Endodermal cell (in vitro differentiated cells): Measurements from ENCODE around the gene DNAJC1. TPM values are rescaled to one million over a fixed set of nuclear protein-coding genes. Genes with fewer than 3 reads are reported as not detected.

Experiments used
- DNase-seq: peaks from one replicate; pipeline ENCODE4 v3.0.0-alpha.2; 2017
- H3K27ac ChIP-seq: 2 replicates; pipeline ENCODE4 v1.5.1; 2013; ENCODE audit warnings: mild to moderate bottlenecking, low read depth, low read length, moderate library complexity
- H3K27me3 ChIP-seq: 2 replicates; pipeline ENCODE4 v1.6.1; 2013; ENCODE audit warnings: mild to moderate bottlenecking, low read length, moderate library complexity; ENCODE audit not compliant: insufficient read depth, control insufficient read depth, poor library complexity, severe bottlenecking
- H3K36me3 ChIP-seq: 2 replicates; pipeline ENCODE4 v1.7.0; 2013; ENCODE audit warnings: mild to moderate bottlenecking, low read length, moderate library complexity; ENCODE audit not compliant: control insufficient read depth, insufficient read depth
- H3K4me1 ChIP-seq: one replicate; pipeline ENCODE4 v1.7.0; 2013; ENCODE audit warnings: low read length; ENCODE audit not compliant: control insufficient read depth, insufficient read depth
- H3K4me3 ChIP-seq: 2 replicates; pipeline ENCODE4 v1.5.1; 2013; ENCODE audit warnings: mild to moderate bottlenecking, low read length, moderate library complexity
- H3K9ac ChIP-seq: 2 replicates; pipeline ENCODE4 v1.6.1; 2013; ENCODE audit warnings: mild to moderate bottlenecking, low read length, moderate library complexity; ENCODE audit not compliant: poor library complexity, severe bottlenecking; ENCODE audit errors: extremely low read depth
- H3K9me3 ChIP-seq: 2 replicates; pipeline ENCODE4 v1.6.1; 2013; ENCODE audit warnings: mild to moderate bottlenecking, low read length, moderate library complexity; ENCODE audit not compliant: control insufficient read depth
- H3K27ac Mint-ChIP-seq: 2 replicates; pipeline ENCODE4 v1.8.0; 2020; ENCODE audit warnings: mixed read lengths
- H3K27me3 Mint-ChIP-seq: 2 replicates; pipeline ENCODE4 v1.8.0; 2021; ENCODE audit warnings: mild to moderate bottlenecking, mixed read lengths; ENCODE audit not compliant: insufficient read depth
- H3K36me3 Mint-ChIP-seq: 2 replicates; pipeline ENCODE4 v1.8.0; 2020; ENCODE audit warnings: low read depth, mixed read lengths
- H3K4me1 Mint-ChIP-seq: 2 replicates; pipeline ENCODE4 v1.8.0; 2020; ENCODE audit warnings: mixed read lengths
- H3K4me3 Mint-ChIP-seq: 2 replicates; pipeline ENCODE4 v1.8.0; 2020; ENCODE audit warnings: mild to moderate bottlenecking, moderate library complexity, mixed read lengths
- H3K9me3 Mint-ChIP-seq: 2 replicates; pipeline ENCODE4 v1.8.0; 2020; ENCODE audit warnings: mild to moderate bottlenecking, mixed read lengths
- CTCF ChIP-seq: fragments of 200-600 bp; sonication (generic); conservative IDR thresholded peaks from 2 replicates; pipeline ENCODE4 v1.5.0; 2021; ENCODE audit warnings: antibody characterized with exemption, mild to moderate bottlenecking
- WGBS, 2 experiments: methylation state at CpG; one replicate each; pipeline versions ENCODE4 v1.1.5 to v1.1.7; 2013; ENCODE audit warnings: missing lambda C conversion rate in 2 of 2, mixed read lengths in 1 of 2; ENCODE audit not compliant: insufficient coverage in 1 of 2, insufficient read length in 1 of 2; 5-methylcytosine and 5-hydroxymethylcytosine counted together
- total RNA-seq, 2 donors: library from RNA; stranded (reverse); fragmentation: NEBNext Ultra II Directional in 1 of 2; extraction: Animal tissue kit (Norgen Biotek cat#: 25700) in 1 of 2; gene quantifications; 2 replicates in 1 of 2; 3 replicates in 1 of 2; pipeline ENCODE4 v1.2.1, GENCODE V29; 2021

Gene DNAJC1
- total RNA-seq, 2 donors from 2014 or later = 23.5 to 30.4 TPM

- TF ChIP-seq CTCF = peak; percentile 91
- peak; percentile 83 for DNase-seq
- Histone ChIP-seq H3K4me3 (no peak overlapping the region), H3K27me3 (no peaks in the 10 kb centered on the region), H3K36me3 (no peaks in the 10 kb centered on the region), H3K9me3 (peaks cover 10% of the 10 kb centered on the region), H3K4me1 (no peaks in the 10 kb centered on the region), H3K9ac (no peak overlapping the region), H3K27ac (no peak overlapping the region)
- peak overlapping the region; percentile 3 for H3K27ac Mint-ChIP-seq
- H3K4me1 Mint-ChIP-seq = peaks cover 3% of the 10 kb centered on the region
- H3K36me3 Mint-ChIP-seq = peaks cover 4% of the 10 kb centered on the region
- no peaks in the 10 kb centered on the region for H3K27me3 Mint-ChIP-seq
- WGBS, 2 experiments = 50 to 55% methylated on average over 4 to 5 of the region's 5 CpGs
- H3K4me3 Mint-ChIP-seq = no peak overlapping the region
- H3K9me3 Mint-ChIP-seq = peaks cover 2% of the 10 kb centered on the region
These were observed 13.9 kb downstream of the DNAJC1 start for GRCh38 chr10:21989453-21990154.

- Mint-ChIP-seq H3K27ac (no peak overlapping the region), H3K4me1 (peaks cover 3% of the 10 kb centered on the region), H3K4me3 (no peak overlapping the region), H3K27me3 (no peaks in the 10 kb centered on the region), H3K9me3 (peaks cover 2% of the 10 kb centered on the region), H3K36me3 (peaks cover 4% of the 10 kb centered on the region)
- DNase-seq = no peak
- WGBS, 2 experiments = 92 to 100% methylated on average over 1 of the region's 1 CpG
- no peak overlapping the region for H3K4me3 ChIP-seq
- H3K9ac ChIP-seq = no peak overlapping the region
- H3K4me1 ChIP-seq = no peaks in the 10 kb centered on the region
- TF ChIP-seq CTCF = no peak
- H3K27ac ChIP-seq = no peak overlapping the region
- peaks cover 10% of the 10 kb centered on the region for H3K9me3 ChIP-seq
- no peaks in the 10 kb centered on the region for H3K27me3 ChIP-seq
- H3K36me3 ChIP-seq = no peaks in the 10 kb centered on the region
These were observed 18.0 kb downstream of the DNAJC1 start for GRCh38 chr10:21985541-21985940.

GRCh38 chr10:21981118-21981517 lies 22.4 kb downstream of the DNAJC1 start:
- Histone ChIP-seq H3K4me1 (peaks cover 3% of the 10 kb centered on the region), H3K27ac (no peak overlapping the region), H3K4me3 (no peak overlapping the region), H3K9ac (no peak overlapping the region), H3K36me3 (no peaks in the 10 kb centered on the region), H3K27me3 (no peaks in the 10 kb centered on the region), H3K9me3 (peaks cover 3% of the 10 kb centered on the region)
- DNase-seq = no peak
- Mint-ChIP-seq H3K4me1 (peaks cover 20% of the 10 kb centered on the region), H3K4me3 (no peak overlapping the region), H3K27me3 (no peaks in the 10 kb centered on the region), H3K27ac (no peak overlapping the region), H3K9me3 (no peaks in the 10 kb centered on the region), H3K36me3 (peaks cover under 1% of the 10 kb centered on the region)
- TF ChIP-seq CTCF = no peak
- 100% methylated on average over 1 to 3 of the region's 3 CpGs for WGBS, 2 experiments
